GM19397 (cell line): Measurements from ENCODE around the gene UBL7.
A peak's percentile ranks its signal among the peaks of the same experiment; 100 is the strongest.

ENCODE experiments used
- ATAC-seq: cut with Tn5 transposase; IDR thresholded peaks from one replicate; pipeline ENCODE4 v1.9.1; 2021; ENCODE audit warnings: mild to moderate bottlenecking, moderate library complexity; ENCODE audit not compliant: unreplicated experiment

Gene UBL7

DNA sequence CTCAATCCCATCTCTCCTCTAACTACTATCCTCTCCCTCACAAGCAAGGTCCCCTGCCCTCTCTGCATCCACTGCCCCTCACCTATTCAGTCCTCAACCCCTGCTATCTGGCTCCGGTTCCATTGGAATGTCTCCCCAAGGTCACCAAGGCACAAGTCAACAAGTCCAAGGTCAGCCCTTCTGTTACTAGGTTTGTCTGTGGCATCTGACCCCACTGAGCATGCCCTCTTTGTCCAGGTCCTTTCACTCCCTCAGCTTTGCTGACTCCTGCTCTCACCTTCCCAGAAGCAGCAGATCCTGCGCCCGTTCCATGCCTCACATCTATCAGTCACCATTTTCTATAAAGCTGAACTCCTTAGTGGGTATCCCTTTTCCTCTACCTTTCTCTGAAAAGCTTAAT, 18.9 kb downstream of the UBL7 start:
- ATAC-seq, result no peak

DNA sequence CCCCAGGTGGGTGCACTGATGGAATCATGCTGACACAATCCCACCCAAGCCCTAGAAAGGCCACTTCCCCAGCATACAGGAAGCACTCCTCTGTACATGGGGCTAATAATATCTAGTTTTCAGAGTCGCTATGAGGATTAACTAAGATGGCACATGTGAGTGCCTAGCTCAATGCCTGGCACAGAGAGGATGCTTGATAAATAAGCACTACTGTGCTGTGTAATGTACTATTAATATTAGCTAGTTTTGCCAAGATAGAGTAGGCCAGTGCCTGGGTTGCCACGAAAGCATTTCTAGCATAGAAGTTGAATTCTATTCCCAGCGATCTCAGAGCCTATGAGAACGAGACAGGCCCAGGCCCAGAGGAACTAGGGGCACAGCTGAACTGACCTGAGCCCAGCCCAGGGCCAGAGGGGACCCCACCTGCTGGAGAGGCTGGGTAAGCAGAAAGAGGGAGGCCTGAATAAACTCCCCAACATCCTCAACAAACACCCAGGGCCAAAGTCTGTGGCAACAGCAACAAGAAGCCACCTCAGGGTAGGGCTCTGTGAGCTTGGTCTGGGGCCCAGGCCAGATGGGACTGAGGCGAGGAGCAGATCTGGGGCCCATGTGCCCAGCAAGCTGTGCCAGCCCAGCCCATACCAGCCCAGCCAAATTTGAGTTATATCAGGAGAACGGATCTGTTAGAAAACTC, 19.6 kb downstream of the UBL7 start:
- no peak for ATAC-seq

DNA sequence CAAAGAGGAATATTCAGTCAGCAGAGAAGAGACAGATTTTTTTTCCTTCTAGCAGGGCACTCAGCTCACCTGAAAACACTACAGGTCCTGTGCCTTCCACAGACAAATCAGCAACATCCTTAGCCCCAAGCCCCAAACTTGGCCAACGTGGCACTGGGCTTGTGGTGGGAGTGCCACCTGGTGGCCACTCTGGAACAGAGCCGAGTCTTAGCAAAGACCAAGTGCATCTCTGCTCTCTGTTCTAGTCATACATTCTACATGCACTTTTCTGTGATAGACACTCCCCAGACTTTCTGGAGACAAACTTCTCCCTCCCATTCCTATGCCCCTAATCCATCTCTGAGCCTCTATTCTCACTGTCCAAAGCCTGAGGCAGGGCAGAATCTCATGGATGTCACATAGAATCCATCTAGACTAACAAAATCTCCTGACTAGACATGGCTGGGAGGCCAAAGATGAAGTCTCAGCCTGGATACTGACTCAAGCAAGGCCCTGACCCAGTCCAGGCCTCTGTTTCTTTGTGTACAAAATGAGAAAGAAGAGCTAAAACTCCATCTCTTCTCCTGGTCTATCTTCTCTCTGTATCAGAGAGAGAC, 22.1 kb downstream of the UBL7 start:
- no peak for ATAC-seq

DNA sequence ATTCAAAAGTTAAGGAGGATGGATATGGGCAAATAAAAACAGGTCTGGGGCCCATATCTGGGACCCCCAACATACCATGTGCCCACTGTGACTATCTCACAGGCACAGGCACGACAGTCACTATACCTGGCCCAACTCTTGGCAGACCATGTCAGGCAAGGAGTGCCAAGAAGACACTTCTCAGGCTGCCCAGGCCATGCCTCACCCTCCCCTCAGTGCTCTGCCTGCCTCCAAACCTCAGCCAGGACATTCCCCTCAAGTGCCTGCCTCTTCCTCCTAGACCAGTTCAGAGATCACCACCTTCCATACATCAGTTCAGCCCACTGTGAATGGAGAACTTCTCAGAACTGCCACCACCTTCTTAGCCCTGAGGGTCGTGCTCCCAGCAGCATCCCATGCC, 22.8 kb downstream of the UBL7 start:
- ATAC-seq, result no peak

DNA sequence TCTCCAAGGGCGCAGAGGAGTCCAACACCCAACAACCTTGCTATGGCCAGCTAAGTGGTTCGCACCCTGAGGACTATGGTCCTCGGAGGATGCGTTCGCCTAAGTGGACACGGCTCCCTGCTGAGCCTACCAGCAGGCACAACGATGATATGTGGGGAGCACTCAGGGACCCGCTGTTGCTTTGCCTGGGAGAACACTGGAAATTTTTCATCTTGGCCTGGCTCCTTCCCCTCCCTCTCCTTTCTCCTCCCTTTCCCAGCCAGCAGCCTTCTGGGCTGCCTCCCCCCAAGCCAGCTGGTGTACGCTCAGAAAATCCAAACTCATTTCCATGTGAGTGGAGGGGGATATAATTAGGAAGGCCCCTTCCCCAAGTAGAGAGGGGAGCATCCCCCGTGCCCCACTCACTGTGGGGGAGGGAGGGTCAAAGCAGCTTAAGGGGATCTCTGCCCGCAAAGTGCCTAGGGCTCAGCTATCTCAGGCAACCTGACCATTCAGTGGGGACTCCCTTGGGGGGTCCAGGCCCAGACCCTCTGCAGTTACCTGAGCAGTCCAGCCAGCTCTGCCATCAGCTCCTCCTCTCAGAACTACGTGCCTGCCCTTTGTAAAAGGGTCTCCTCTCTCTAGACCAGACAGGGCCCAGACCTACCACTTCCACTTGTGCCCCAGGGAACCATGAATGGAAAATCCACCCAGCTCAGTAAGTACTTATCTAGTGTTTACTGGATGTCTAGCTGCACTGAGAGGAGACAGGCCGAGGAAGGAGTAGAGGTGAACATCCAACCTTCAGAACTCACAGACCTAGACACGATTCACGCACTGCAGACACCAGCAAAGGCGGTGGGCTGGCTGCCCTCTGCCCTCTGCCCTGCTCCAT, 26.5 kb downstream of the UBL7 start:
- ATAC-seq, result no peak

DNA sequence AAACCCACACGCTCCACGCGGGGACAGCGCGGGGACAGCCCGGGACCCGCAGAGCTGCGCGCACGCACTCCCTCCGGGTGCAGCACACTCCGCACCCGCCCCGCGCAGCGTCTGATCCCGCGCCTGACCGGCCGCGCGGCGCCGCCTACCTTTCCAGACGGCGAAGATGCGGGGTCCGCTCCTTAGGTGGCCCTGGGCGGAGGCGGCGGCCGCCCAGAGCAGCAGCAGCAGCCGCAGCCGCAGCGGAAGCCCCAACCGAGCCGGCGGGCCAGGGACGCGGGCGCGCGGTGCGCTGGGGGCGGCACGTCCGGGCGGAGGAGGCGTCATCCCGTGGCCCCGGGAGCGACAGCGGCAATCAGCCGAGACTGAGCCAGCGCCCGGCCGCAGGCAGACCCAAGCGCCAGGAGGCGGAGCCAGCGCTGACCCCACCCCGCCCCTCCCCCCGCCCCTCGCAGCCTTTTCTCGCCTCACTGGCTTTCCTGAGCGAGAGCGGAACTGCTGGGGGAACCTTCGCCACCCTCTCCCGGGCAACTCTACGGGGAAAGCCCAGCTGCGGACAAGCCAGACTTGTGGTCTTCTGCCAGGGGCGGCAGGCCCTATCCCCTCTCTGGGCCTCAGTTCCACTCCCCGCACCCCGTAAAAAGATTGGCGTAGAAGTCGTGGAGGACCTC, 27.2 kb downstream of the UBL7 start, which contains the start of gene SEMA7A:
TSS of gene SEMA7A (minus strand) at position 367 of the 671 bp plus-strand sequence. CDS start at position 327, 40 bp downstream.
- ATAC-seq, result peak; percentile 60

DNA sequence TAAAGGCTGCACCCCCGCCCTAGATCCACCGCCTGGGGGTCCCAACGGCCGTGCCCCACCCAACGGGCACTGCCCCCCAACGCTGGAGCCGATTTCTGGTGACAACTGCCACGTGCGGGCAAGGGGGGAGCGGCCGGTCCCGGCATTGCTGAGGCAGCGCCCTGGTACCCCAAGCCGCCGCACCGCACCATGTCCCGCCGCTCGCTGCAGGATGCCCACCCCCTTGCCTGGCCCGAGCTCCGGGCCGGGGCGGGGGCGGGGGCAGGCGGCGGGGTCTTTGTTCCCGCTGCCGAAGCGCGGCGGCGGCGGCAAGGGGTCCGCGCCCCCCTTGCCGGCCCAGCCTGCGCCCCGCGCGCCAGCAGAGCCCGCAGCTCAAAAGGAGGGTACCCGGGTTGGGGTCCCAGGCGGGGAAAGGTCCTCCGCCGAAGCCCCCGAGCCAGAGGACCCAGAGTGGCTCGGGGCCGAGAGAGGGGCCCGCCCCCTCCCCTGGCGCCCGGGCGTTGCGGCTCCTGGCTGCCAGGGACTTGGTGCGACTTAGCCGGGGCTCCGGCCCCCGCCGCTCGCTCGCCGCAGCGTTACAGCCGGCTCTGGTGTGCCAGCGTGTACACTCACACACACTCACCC, 27.9 kb downstream of the UBL7 start:
- no peak for ATAC-seq

DNA sequence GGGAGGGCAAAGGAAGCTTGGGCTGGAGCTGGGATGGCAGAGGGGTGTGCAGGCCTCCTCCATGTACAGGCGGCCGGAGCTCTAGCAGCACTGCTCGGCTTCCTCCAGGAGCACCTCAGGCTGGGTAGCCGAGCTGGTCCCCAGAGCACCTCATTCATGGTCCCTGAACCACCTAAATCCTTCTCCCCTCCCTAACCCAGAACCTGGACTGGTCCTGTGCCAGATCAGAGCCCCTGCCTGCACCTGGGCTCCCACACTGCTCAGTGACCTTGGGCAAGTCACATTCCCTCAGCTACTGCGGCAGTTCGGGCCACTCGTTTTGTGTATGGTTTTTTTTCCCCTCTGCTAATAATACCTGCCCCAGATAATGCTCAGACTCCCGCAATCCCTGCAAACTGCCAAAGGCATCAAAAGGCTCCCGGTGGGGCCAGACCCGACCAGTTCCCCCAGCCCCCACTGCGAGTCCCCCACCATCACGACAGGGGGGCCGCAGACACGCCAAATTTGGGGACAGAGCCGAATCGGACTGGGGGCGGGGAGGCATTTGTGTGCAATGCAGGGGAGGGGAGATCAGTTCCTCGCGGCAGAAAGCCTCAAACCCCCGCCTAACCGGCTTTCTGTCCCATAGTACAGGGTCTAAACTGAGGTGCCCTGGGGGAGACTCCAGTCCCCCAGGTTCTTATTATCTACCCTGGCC, 28.5 kb downstream of the UBL7 start:
- no peak for ATAC-seq

DNA sequence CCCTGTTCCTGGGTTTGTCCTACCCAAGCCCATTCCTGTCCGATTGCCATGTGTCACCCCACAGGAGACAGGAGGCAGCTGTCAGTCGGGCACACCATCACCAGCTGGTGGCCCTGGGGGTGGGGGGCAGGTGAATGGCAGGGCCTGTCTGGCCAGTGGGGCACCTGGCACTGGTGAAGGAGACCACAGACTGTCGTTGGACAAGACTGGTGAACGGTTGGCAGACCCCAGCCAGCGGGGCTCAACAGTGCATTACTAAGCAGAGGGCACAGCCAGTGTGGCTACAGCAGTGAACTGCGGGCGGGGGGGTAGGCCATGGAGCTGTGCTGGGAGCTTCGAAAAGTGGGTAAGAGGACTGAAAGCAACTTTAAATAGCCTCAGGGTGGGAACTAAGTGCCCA, 29.3 kb downstream of the UBL7 start:
- ATAC-seq, result no peak

DNA sequence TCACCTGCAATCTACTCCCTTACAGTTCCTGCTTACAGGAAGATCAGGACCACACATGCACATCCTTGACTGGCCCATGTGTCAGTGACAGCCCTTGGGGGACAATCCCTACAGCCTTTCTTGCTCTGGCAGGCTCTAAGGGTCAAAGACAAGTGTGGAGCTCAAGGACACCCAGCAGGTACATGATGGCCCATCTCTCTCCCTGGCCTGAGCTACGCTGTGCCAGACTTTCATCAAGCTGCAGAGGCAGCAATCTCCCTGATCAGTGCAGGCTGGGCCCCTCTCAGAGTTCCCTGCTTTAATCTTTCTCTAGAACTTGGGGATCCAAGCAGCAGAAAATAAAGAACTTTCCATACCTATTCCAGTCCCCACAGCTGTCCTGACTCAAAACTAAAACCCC, 29.8 kb downstream of the UBL7 start:
- no peak for ATAC-seq

DNA sequence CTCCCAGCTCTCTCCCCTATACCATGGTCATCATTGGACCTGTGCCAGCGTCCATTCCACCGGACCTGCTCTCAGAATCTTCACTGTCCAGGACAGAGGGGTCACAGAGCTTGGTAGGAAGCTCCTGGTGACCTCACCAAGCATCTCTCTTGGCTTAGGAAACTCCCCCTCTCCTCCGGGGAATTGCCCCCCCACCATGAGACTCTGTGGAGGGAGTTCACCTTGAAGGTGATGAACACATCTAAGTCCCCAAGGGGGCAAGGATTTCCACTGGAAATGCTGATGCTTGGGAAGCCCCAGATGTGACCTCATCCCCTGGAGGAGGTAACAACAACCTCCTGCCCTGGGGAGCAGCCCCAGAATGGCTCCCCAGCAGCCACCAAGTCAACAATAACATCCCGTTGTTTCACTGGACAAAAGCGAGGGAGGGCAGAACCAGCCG, 30.4 kb downstream of the UBL7 start:
- no peak for ATAC-seq

DNA sequence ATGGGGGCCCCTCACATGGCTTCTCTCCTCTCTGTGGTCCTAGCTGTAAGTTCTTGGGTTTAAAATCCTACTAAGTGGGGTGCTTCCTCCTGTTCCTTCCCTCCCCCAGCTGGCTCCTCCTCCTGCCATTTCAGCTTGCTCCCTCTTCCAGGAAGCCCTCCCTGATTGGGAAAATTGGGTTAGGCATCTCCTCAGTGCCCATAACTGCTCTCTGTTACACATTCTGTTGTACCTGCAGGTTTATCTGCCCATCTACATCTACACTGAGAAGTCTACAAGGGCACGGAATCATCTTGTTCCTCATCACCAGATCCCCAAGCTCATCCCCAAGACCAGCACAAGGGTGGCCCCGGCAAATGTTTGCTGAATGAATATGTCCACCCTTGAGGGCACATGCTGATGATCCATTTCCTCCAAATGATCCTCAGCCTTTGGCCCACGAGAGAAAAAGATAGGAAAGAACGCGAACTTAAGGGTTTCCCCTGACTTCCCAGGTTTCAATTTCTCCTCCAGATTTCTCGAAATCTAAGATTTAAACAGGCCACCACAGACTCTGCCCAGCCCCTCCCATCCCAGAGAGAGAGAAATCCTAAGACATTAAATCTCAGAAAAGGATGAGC, 31.1 kb downstream of the UBL7 start:
- ATAC-seq, result no peak

DNA sequence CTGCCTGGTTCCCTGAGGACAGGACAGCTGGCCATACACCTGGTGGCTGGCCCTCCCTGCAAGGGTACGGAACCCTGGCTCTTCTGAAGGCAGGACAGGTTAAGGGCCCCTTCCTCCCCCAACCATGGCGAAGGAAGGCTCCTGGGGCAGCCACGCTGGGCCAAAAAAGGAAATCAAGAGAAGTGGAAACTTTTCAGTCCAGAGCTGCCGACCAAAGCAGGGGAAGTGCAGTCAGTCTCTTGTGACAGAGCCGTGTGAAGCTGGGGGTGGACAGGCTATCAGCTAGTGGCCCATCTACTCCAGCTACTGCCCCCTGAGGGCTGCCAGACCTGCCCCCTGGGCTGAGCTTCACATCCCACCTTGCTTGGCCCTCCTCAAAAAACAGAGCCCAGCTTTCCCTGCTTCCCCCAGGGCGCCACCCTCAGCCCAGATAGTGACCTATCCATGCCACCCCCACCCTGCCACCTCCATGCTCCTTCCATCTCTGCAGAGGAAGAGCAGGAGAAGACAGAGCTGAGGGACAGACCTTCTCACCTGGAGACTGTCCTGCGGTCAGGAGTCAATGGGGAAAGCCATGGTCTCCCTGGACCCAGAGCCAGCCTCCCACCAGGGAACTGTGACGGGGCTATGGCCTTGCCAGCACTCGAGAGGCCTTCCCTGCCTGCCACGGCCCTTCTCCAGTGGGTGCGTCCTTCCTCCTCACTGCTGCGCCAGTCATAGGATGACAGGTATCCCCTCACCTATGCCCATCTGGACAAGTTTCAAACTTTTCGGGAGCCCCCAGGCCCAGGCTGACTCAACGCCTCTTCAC, 31.8 kb downstream of the UBL7 start:
- no peak for ATAC-seq

DNA sequence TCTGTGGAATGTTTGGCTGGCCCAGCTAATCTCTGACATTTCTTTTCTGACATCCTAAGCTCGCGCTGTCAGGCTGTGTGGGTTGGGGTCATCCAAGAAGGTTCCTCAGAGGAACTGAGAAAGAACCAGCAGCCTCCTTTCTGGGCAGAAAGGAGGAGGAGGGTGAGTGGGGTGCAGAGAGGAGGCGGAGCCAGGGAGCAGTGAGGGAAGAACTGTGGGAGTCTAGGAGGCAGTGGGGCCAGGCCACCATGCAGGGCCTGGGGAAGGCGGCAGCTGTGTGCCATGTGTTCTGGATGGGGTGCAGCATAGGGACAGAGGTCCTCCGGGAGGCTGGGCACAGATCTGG, 32.5 kb downstream of the UBL7 start:
- no peak for ATAC-seq

DNA sequence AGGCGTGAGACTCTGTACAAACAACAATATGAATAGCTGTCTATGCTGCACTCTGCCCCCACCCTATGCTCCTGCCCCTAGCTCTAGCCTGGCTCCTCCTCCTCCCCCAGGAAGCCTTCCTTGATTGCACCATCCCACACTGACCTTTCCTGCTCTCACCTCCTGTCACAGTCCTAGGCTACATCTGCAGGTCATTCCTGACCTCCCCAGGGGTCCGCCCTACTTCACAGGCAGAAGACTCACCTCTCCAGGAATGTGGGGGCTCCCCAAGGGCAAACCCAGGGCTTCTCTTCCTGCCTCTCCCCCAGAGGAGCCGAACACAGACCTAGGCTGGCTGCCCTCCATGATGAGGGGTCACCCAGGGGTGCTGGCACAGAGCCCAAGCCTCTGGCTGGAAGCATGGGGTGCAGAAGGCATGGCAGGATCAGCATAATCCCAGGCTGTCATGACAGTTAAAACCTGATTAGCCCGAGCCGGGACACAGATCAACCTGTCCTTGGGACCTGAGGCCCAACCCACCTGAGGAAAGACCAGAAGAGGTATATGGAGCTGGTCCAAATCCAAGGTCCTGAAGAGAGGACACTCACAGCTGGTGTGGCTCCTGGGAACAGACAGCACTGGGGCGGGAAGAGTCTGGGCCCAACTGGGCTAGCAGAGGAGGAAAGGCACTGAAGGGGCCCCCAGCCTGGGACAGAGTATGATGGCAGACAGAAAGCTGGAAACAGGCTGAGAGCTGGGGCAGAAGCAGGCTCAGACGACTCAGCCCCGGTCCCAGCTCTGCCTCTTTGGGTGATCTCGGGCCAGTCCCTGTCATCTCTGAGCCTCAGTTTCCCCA, 33.1 kb downstream of the UBL7 start:
- no peak for ATAC-seq

DNA sequence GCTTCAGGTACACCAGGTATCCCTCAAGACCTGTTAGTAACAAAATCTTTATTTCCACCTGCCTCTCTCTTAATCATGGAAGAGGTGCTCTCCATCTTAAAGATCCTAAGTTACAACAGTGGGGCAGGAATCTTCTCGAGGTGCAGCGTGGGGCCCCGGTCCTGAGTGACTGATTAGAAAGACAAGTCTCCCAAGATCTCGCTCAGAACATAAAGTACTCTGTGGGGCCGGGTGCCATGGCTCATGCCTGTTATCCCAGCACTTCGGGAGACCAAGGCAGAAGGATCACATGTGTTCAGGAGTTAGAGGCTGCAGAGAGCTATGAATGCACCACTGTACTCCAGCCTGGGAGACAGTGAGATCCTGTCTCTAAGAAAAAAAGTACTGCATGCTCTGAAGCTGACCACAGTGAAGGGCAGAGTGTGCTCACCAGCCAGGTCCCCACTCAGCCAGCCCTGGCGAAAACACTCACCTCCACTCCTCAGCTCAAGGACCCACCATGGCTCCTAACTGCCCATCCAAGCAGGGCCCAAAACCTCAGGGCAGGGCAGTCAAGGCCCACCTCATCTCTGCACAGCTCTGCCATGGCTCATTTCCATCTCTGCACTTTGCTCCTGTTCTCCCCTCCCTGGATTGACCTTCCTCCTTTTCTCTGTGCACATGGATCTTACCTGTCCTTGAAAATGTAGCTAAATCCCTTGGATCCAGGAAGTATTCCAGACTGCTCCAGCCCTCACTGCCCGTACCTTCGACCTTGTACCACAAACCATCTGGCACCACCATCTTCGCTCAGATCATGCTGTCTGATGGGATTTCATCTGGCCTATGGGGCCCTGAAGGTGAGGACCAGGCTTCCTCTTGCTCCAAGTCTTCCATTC, 34.3 kb downstream of the UBL7 start:
- no peak for ATAC-seq

DNA sequence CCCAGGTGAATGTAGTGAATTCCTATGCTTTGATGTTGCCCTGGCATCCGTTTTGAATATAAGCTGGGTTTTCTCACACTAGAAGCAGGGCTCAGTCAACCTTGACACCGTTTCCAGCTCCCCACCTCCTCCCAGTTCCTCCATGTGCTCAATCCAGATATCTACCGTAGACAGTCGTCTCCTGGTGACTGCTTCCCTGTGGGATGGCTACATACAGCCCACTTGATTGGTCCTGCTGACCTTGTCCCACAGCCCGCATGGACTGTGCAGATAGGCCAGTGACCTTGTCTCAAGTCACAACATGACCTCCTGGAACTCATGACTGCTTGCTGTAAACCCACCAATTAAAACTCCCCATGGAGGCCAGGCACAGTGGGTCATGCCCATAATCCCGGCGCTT, 35.3 kb downstream of the UBL7 start:
- no peak for ATAC-seq
